ENCODE data around the gene RAB41.
"Not testable (repeated sequence)": the region's sequence is repeated elsewhere in the genome, so short reads cannot be mapped to it uniquely, and the experiment has no call there.

Gene RAB41

DNA sequence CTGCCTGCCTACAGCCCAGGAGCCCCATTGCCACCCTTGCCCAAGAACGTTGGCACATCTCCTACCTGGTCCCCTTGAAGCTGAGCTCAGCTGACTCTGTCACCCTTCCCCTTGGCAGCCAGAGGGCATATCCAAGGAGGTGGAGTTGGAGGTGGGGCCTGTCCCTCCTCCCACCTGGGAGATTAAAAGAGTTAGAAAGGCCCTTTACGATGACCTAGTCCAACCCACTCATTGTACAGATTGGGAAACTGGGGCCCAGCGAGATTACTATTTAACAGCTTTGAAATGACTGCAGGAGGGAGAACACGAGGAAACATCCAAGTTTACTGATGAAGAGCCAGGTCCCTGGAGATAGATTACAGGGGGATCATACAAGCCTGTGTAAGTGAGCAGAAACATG lies 21.9 kb upstream of the RAB41 start, which contains the start of gene P2RY4:
P2RY4 (minus strand) TSS at position 101 of the 400 bp plus-strand sequence. CDS start 580 bp downstream, outside the sequence.
- Histone ChIP-seq H3K36me3 (ENCODE audit: insufficient read depth) (no peaks in the 10 kb centered on the region), H3K9ac (no peak within 1 kb of the TSS), H2AFZ (ENCODE audit: low read depth) (no peak within 1 kb of the TSS), H4K20me1 (ENCODE audit: insufficient read depth) (no peaks in the 10 kb centered on the region), H3K27ac (no peak within 1 kb of the TSS), H3K79me2 (ENCODE audit: insufficient read depth, low read depth) (no peaks in the 10 kb centered on the region), H3K4me3 (IDR thresholded peaks at IDR 0.05; ENCODE audit: insufficient read depth, low read depth, low read length) (no peak within 1 kb of the TSS), H3K4me1 (ENCODE audit: low read depth, poor library complexity, severe bottlenecking) (no peaks in the 10 kb centered on the region), H3K4me2 (no peak within 1 kb of the TSS), H3K27me3 (ENCODE audit: insufficient read depth, low read depth) (no peaks in the 10 kb centered on the region)
- TF ChIP-seq, protein P1, sequence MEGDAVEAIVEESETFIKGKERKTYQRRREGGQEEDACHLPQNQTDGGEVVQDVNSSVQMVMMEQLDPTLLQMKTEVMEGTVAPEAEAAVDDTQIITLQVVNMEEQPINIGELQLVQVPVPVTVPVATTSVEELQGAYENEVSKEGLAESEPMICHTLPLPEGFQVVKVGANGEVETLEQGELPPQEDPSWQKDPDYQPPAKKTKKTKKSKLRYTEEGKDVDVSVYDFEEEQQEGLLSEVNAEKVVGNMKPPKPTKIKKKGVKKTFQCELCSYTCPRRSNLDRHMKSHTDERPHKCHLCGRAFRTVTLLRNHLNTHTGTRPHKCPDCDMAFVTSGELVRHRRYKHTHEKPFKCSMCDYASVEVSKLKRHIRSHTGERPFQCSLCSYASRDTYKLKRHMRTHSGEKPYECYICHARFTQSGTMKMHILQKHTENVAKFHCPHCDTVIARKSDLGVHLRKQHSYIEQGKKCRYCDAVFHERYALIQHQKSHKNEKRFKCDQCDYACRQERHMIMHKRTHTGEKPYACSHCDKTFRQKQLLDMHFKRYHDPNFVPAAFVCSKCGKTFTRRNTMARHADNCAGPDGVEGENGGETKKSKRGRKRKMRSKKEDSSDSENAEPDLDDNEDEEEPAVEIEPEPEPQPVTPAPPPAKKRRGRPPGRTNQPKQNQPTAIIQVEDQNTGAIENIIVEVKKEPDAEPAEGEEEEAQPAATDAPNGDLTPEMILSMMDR (conservative IDR thresholded peaks at IDR 0.05; ENCODE audit: low read depth, low read length), result no peak

DNA sequence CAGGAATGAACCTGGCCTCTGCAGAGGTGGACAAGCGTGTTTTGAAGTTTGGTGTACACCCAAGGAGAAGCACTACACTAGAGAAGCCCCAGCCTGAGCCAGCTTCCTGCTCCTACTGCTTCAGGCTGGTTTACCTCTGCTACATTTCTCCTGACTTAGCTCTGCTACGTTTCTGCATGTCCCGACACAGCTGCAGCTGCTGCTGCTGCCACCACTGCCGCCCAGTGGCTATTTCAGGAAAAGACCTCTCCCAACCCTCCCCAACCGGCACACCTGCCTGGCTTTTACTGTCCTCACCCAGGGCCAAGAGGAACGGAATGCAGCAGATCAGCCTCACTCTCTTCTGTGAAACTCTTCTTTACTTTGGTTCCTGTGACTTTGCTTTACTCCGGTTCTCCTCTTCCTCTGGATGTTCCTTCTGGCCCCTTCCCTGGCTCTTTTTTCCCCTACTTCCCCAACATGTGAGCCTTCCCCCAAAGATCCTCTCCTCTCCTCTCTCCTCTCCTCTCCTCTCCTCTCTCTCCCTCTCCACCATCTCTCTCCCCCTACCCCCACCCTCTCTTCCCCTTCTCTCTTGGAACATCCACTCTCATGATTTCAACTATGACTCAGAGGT lies 18.9 kb upstream of the RAB41 start:
- TF ChIP-seq, protein P1 (conservative IDR thresholded peaks at IDR 0.05; ENCODE audit: low read depth, low read length), result 0 out of 2 replicates have a peak, but pooled peaks have one; percentile 34
- Histone ChIP-seq H3K4me2 (no peak overlapping the region), H4K20me1 (ENCODE audit: insufficient read depth) (no peaks in the 10 kb centered on the region), H2AFZ (ENCODE audit: low read depth) (no peak overlapping the region), H3K9ac (no peak overlapping the region), H3K79me2 (ENCODE audit: insufficient read depth, low read depth) (no peaks in the 10 kb centered on the region), H3K27ac (no peak overlapping the region), H3K4me3 (IDR thresholded peaks at IDR 0.05; ENCODE audit: insufficient read depth, low read depth, low read length) (no peak overlapping the region), H3K36me3 (ENCODE audit: insufficient read depth) (no peaks in the 10 kb centered on the region), H3K4me1 (ENCODE audit: low read depth, poor library complexity, severe bottlenecking) (no peaks in the 10 kb centered on the region), H3K27me3 (ENCODE audit: insufficient read depth, low read depth) (no peaks in the 10 kb centered on the region)

DNA sequence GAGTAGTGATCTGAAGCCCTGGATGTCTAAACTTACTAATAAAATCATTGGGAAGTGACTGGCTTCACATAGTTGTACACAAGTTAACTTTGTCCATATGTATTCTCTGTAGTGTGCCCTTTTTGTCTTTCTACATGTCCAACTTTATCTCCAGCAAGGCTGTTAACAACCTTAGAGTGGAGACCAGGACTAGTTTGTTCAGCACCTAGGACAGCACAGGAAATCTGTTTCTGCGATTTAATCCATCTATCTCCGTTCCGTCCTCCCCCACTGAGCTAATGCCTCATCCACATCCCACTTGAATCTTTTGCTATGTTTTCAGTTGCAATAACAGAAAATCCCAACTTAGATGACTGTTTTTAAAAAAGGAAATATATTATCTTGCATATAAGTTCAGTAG lies 17.2 kb upstream of the RAB41 start:
- Histone ChIP-seq H2AFZ (ENCODE audit: low read depth) (no peak overlapping the region), H3K4me2 (no peak overlapping the region), H3K27me3 (ENCODE audit: insufficient read depth, low read depth) (no peaks in the 10 kb centered on the region), H3K36me3 (ENCODE audit: insufficient read depth) (no peaks in the 10 kb centered on the region), H3K79me2 (ENCODE audit: insufficient read depth, low read depth) (no peaks in the 10 kb centered on the region), H4K20me1 (ENCODE audit: insufficient read depth) (no peaks in the 10 kb centered on the region), H3K27ac (no peak overlapping the region), H3K4me1 (ENCODE audit: low read depth, poor library complexity, severe bottlenecking) (no peaks in the 10 kb centered on the region), H3K4me3 (IDR thresholded peaks at IDR 0.05; ENCODE audit: insufficient read depth, low read depth, low read length) (no peak overlapping the region), H3K9ac (no peak overlapping the region)
- TF ChIP-seq, protein P1 (conservative IDR thresholded peaks at IDR 0.05; ENCODE audit: low read depth, low read length), result no peak

- no peak within 1 kb of the TSS for H3K4me3 ChIP-seq (IDR thresholded peaks at IDR 0.05; ENCODE audit: insufficient read depth, low read depth, low read length)
- H3K79me2 ChIP-seq (ENCODE audit: insufficient read depth, low read depth), result no peaks in the 10 kb centered on the region
- H3K27ac ChIP-seq, result no peak within 1 kb of the TSS
- H2AFZ ChIP-seq (ENCODE audit: low read depth), result no peak within 1 kb of the TSS
- no peaks in the 10 kb centered on the region for H3K4me1 ChIP-seq (ENCODE audit: low read depth, poor library complexity, severe bottlenecking)
- no peak within 1 kb of the TSS for H3K4me2 ChIP-seq
- TF ChIP-seq, protein P1 (conservative IDR thresholded peaks at IDR 0.05; ENCODE audit: low read depth, low read length), result no peak
- H3K9ac ChIP-seq, result no peak within 1 kb of the TSS
- H3K36me3 ChIP-seq (ENCODE audit: insufficient read depth), result no peaks in the 10 kb centered on the region
- no peaks in the 10 kb centered on the region for H4K20me1 ChIP-seq (ENCODE audit: insufficient read depth)
- H3K27me3 ChIP-seq (ENCODE audit: insufficient read depth, low read depth), result no peaks in the 10 kb centered on the region
Measured at GRCh38 chrX:70268034-70268433, 13.9 kb upstream of the RAB41 start, which contains the start of gene ARR3. ARR3 (plus strand) TSS chrX:70268334; CDS start chrX:70269386, 1,052 bp downstream.

GRCh38 chrX:70274029-70274428 lies 7.9 kb upstream of the RAB41 start:
- H3K79me2 ChIP-seq (ENCODE audit: insufficient read depth, low read depth); H3K4me3 ChIP-seq (IDR thresholded peaks at IDR 0.05; ENCODE audit: insufficient read depth, low read depth, low read length); H3K27me3 ChIP-seq (ENCODE audit: insufficient read depth, low read depth); H4K20me1 ChIP-seq (ENCODE audit: insufficient read depth); H3K4me2 ChIP-seq; H2AFZ ChIP-seq (ENCODE audit: low read depth); H3K27ac ChIP-seq; H3K4me1 ChIP-seq (ENCODE audit: low read depth, poor library complexity, severe bottlenecking); H3K9ac ChIP-seq; H3K36me3 ChIP-seq (ENCODE audit: insufficient read depth): not testable (repeated sequence)
